Measurements from ENCODE around the gene FAM186B.

DNA sequence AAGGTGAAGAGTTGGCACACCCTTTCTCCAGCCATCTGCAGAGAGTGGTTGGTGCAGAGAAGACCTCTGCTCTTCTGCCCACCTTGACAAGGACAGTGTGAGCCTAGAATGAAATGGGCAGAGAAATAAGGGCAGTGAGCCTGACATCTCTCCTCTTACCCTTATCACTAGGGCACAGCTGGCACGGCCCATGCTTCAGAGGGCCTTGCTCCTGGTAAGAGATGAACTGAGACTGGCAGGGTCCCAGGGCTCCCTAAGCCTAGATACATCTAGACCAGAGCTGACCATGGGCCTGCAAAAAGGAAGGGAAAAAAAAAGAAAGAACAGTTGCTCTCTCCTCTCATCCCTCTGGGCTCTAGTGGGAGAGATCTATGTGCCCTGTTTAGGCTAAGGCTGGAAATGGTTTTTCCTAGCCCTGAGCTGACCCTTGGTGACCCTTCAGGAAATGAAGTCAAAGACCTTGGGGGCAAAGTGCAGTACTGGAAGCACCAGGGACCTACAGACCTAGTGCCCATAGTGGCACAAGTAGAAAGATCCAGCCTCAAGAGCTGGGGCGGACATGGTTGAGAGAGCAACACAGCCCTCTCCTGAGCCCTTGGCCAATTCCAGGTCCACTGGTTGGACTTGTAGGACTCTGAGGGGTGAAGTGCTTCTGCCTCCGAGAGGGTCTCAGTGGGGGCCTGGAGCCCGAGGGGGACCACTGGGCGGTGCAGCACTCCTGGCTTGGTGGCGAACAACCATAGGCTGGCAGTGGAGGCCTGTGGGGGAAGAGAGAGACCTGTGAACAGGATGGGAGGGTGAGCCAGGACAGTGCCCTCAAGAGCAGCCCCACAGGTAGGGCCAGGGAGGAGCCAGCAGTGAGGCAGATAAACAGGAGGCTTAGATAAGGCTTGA is 40.0 kb upstream of the FAM186B start:
- TF ChIP-seq, protein P1, sequence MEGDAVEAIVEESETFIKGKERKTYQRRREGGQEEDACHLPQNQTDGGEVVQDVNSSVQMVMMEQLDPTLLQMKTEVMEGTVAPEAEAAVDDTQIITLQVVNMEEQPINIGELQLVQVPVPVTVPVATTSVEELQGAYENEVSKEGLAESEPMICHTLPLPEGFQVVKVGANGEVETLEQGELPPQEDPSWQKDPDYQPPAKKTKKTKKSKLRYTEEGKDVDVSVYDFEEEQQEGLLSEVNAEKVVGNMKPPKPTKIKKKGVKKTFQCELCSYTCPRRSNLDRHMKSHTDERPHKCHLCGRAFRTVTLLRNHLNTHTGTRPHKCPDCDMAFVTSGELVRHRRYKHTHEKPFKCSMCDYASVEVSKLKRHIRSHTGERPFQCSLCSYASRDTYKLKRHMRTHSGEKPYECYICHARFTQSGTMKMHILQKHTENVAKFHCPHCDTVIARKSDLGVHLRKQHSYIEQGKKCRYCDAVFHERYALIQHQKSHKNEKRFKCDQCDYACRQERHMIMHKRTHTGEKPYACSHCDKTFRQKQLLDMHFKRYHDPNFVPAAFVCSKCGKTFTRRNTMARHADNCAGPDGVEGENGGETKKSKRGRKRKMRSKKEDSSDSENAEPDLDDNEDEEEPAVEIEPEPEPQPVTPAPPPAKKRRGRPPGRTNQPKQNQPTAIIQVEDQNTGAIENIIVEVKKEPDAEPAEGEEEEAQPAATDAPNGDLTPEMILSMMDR (IDR thresholded peaks at IDR 0.05): no peak
- no peak for TF ChIP-seq POLR2A (IDR thresholded peaks at IDR 0.05)
